Endothelial cell (in vitro differentiated cells): ENCODE results near the gene CCSER1. TPM values are rescaled to one million over a fixed set of nuclear protein-coding genes. Genes with fewer than 3 reads are reported as not detected.

Experiments
- DNase-seq: peaks from one replicate; pipeline ENCODE4 v3.0.0; 2021; ENCODE audit warnings: low spot score
- H3K27ac Mint-ChIP-seq: one replicate; pipeline ENCODE4 v1.8.0; 2021; ENCODE audit warnings: mixed read lengths, inconsistent platforms; ENCODE audit not compliant: unreplicated experiment
- H3K27me3 Mint-ChIP-seq: one replicate; pipeline ENCODE4 v1.8.0; 2021; ENCODE audit warnings: mild to moderate bottlenecking, moderate library complexity, mixed read lengths, inconsistent platforms; ENCODE audit not compliant: unreplicated experiment
- H3K36me3 Mint-ChIP-seq: one replicate; pipeline ENCODE4 v1.8.0; 2021; ENCODE audit warnings: mild to moderate bottlenecking, low read depth, mixed read lengths, inconsistent platforms; ENCODE audit not compliant: unreplicated experiment
- H3K4me1 Mint-ChIP-seq: one replicate; pipeline ENCODE4 v1.8.0; 2021; ENCODE audit warnings: mild to moderate bottlenecking, mixed read lengths, inconsistent platforms; ENCODE audit not compliant: unreplicated experiment
- H3K4me3 Mint-ChIP-seq: one replicate; pipeline ENCODE4 v1.8.0; 2021; ENCODE audit warnings: mild to moderate bottlenecking, mixed read lengths, inconsistent platforms; ENCODE audit not compliant: unreplicated experiment
- H3K9me3 Mint-ChIP-seq: one replicate; pipeline ENCODE4 v1.8.0; 2021; ENCODE audit warnings: mixed read lengths, inconsistent platforms; ENCODE audit not compliant: unreplicated experiment
- CTCF ChIP-seq: fragments of 200-600 bp; sonication (generic); IDR thresholded peaks from one replicate; pipeline ENCODE4 v1.5.0; 2021; ENCODE audit warnings: antibody characterized with exemption; ENCODE audit not compliant: unreplicated experiment
- total RNA-seq: library from RNA; stranded (reverse); fragmentation: NEBNext Ultra II Directional; extraction: Animal tissue kit (Norgen Biotek cat#: 25700); gene quantifications from one replicate; pipeline ENCODE4 v1.2.1, GENCODE V29; 2021; ENCODE audit not compliant: unreplicated experiment

The CCSER1 gene
- total RNA-seq, 1 donor from 2014 or later: 3.0 TPM

DNA sequence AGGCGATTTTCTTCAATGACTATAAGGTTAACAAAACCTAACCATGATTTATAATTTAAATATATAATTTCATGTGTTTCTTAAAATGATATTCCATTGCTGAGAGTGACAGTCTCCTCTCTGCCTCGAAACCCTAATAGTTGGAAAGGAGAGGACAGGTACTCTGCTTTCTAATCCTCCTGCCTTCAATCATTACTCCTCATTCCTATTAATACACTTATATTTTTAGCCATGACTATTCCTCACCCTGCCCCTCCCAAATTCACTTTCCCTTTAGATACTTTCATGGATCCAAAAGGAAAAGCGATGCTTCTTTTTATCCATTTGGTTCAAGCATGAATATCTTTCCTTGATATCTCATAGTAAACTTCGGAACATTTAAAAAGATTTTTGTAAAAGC is 418.2 kb downstream of the CCSER1 start:
- H3K27me3 Mint-ChIP-seq: no peaks in the 10 kb centered on the region
- no peaks in the 10 kb centered on the region for H3K4me1 Mint-ChIP-seq
- H3K36me3 Mint-ChIP-seq: no peaks in the 10 kb centered on the region
- DNase-seq: no peak
- H3K27ac Mint-ChIP-seq: no peak overlapping the region
- H3K9me3 Mint-ChIP-seq: no peaks in the 10 kb centered on the region
- no peak for TF ChIP-seq CTCF
- no peak overlapping the region for H3K4me3 Mint-ChIP-seq

GRCh38 chr4:90546114-90546513 is 418.9 kb downstream of the CCSER1 start:
- H3K36me3 Mint-ChIP-seq: no peaks in the 10 kb centered on the region
- H3K27me3 Mint-ChIP-seq: no peaks in the 10 kb centered on the region
- no peak overlapping the region for H3K4me3 Mint-ChIP-seq
- no peaks in the 10 kb centered on the region for H3K9me3 Mint-ChIP-seq
- no peak overlapping the region for H3K27ac Mint-ChIP-seq
- no peak for DNase-seq
- no peaks in the 10 kb centered on the region for H3K4me1 Mint-ChIP-seq
- TF ChIP-seq CTCF: no peak

- H3K4me1 Mint-ChIP-seq: no peaks in the 10 kb centered on the region
- H3K36me3 Mint-ChIP-seq: no peaks in the 10 kb centered on the region
- H3K27me3 Mint-ChIP-seq: peaks cover 1% of the 10 kb centered on the region
- no peaks in the 10 kb centered on the region for H3K9me3 Mint-ChIP-seq
- no peak for TF ChIP-seq CTCF
- no peak overlapping the region for H3K4me3 Mint-ChIP-seq
- H3K27ac Mint-ChIP-seq: no peak overlapping the region
- DNase-seq: no peak
Measured at GRCh38 chr4:90570615-90571014, 443.4 kb downstream of the CCSER1 start.

DNA sequence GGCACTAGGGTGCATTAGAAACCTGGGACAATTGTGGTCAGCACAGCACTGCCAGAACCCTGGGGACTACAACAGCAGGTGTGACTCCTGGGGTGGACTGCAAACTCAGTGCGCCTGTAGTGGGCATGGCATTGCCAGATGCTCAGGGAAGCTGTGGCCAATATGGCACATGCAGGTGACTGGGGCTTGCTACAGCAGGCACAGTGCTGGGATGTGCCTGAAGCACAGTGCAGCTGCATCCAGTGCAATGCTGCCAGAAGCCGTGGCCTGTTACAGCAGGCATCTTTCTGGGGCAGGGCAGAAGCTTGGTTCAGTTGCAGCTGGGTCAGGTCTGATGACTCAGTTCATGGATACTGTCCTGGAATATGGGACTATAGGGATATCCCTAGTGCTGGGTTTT is 445.8 kb downstream of the CCSER1 start:
- Mint-ChIP-seq H3K9me3 (no peaks in the 10 kb centered on the region), H3K4me3 (no peak overlapping the region), H3K27ac (no peak overlapping the region), H3K27me3 (peaks cover 1% of the 10 kb centered on the region), H3K36me3 (no peaks in the 10 kb centered on the region), H3K4me1 (no peaks in the 10 kb centered on the region)
- DNase-seq: no peak
- no peak for TF ChIP-seq CTCF

- H3K4me3 Mint-ChIP-seq: no peak overlapping the region
- no peaks in the 10 kb centered on the region for H3K27me3 Mint-ChIP-seq
- peaks cover 4% of the 10 kb centered on the region for H3K4me1 Mint-ChIP-seq
- TF ChIP-seq CTCF: no peak
- H3K36me3 Mint-ChIP-seq: no peaks in the 10 kb centered on the region
- no peak overlapping the region for H3K27ac Mint-ChIP-seq
- no peak for DNase-seq
- H3K9me3 Mint-ChIP-seq: no peaks in the 10 kb centered on the region
Measured at GRCh38 chr4:90575371-90575770, 448.2 kb downstream of the CCSER1 start.
